Activated CD4-positive, alpha-beta T cell treated with anti-CD3 and anti-CD28 coated beads, Interleukin-2, amount 50 U/mL, for 24 hours (primary cell): ENCODE data around the gene GAS5.

Experiments used
- DNase-seq, 2 donors: peaks; one replicate each; pipeline ENCODE4 v3.0.0-alpha.2; 2020; ENCODE audit warnings: low read depth in 1 of 2, low spot score in 1 of 2

Gene GAS5

DNA sequence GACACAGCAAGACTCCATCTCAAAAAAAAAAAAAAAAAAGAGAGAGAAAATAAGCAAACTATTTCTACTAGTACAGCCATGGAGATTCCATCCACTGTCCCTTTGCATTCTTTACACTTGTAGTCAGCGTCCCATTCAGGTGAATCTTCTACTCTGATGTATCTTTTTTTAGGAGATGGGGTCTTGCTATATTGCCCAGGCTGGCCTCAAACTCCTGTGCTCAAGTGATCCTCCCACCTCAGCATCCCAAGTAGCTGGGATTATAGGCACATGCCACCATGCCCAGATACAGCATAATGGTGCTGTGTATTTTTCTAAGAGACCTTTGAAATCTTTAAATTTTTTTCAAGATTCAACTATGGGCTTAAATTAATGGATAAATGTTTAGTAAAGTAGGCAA lies 35.0 kb downstream of the GAS5 start:
- no peak for DNase-seq

DNA sequence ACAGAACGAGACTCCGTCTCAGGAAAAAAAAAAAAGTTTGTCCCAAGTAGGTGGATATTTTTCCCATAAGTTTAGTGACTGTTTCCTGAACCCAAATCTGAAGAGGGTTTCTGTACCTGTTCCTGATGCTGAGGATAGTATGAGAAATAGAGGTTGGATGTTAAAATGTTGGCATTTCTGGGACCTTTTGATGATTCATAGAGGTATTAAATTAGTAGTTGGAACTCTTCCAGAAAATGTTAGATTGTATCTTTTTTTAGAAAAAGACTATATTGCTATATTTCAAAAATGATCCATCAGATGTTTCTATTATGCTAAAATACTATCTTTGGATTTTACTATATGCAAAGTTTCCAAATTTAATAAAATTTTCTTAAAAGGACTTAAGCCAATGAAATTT lies 40.2 kb downstream of the GAS5 start:
- DNase-seq: no peak

DNA sequence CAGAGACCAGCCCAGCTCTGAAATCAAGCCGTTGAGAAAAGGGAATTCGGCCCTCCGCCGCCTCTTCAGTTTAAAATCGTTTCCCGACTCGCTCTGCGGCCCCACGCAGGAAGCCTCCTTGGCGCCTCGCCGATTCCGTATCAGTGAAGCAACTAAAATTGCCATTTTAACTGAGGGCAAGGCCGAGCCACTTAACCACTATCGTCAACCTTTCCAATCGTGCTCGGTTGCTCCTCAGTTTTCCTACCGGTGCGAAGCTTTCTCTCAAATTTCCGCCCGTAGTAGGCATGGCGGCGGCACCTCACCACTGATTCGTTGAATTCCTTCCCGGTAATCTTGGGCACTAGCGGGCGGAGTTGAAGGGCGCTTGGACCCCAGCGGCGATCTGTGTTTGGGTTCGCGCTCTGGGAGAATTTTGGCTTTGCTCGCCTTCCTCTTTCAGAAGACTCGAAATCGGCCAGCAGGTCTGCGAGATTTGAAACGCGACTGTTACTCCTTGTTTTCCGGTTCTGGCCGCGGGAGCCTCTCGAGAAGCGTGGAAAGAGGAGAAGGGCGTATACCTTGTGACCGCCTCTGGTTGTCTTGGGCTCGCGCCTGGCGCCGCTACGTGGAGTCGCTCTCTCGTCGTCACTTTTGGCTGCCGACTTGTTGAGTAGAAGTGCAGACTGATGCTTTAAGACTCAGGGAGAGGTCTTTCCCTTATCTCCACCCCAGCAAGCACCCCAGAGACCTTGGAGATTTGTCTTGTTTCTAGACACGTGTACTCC lies 43.3 kb downstream of the GAS5 start, which contains the start of the genes CENPL and DARS2:
Gene CENPL (minus strand): TSS at position 569 of the 767 bp plus-strand sequence. CDS start 13,584 bp downstream, outside the sequence.
Gene DARS2 (plus strand): TSS at position 359 of the 767 bp plus-strand sequence. CDS start 557 bp downstream, outside the sequence.
- peak; percentile 72 to 92 for DNase-seq

DNA sequence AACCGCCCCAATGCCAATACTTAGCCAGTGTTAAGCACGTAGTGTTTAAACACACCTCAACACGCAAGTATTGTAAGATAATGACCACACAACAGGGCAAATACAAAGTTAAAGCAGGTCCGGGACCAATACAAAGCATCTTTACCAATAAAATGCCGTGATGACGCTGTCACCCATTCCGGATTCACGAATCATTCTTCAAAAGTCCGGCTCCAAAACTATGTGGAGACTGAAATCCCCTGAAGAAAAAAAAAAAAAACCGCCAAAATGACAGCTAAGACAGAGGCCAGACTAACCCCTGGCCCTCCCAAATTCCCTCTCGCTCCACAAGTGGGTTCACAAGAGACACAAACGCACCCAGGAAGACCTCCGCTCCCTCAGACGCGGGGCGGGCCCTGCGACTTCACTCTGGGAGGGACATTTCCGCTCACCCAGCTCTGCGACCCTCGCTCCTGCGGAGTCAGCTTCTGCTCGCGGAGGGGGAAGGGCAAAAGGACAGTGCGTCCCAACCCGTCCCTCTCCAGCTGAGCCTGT lies 43.9 kb downstream of the GAS5 start:
- DNase-seq: no peak

- DNase-seq: no peak
These were observed 46.1 kb downstream of the GAS5 start for GRCh38 chr1:173821680-173822079.

DNA sequence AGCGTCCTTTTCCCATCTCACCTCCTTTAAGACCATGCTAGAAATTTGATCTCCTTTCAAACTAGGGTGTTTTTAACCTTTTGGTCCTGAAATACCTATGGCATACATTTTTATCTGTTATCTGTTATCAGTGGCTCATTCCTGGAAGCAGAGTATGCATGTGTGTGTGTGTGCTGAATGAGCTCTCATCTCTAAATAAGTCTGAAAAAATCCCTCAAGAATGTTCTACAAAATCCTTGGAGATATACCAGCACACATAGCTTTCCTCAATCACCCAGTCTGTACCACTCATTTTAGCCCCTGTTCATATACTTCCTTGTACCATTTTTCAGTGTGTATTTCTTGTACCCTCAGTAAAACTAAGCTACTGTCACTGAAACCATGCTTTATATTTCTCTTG lies 49.3 kb downstream of the GAS5 start:
- no peak for DNase-seq
